Measurements from ENCODE around the gene RASGRF2. TPM values are rescaled to one million over a fixed set of nuclear protein-coding genes. Genes with fewer than 3 reads are reported as not detected.

Gene RASGRF2
- total RNA-seq, 4 donors from 2014 or later: 3.3 to 26.4 (median 12.3) TPM

DNA sequence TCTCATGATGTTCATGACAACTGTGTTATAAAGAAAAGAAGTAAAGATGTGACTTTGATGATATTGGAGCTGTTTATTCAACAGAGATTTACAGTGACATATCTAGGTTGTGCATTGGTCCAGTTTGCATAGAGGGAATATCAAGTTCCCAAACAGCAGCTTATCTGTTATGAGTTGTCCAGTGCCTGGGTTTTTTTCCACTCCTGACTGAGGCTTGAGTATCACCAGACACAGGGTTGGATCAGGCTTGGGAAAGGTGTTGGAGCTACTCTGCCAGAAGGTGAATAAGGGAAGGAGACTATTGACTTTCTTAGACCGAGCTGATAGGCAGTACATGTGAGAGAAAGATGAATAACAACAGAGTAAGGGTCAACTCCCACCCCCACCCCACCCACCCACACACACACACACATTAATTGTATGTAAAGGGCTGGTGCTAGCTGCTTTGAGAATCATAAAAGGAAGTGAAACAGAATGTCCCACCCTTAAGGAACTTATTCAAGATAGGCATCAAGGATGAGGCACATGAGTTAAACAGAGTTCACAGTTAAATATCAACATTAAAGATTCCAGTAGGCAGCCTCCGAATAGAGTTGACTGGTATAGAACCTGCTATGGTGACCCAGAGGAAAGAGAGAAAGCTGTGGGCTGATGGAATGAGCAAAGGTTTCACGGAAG is 33.0 kb upstream of the RASGRF2 start:
- Histone ChIP-seq H3K27me3 (no peaks in the 10 kb centered on the region), H3K27ac (no peak overlapping the region), H3K4me1 (no peaks in the 10 kb centered on the region), H3K36me3 (no peaks in the 10 kb centered on the region), H3K9me3 (no peaks in the 10 kb centered on the region), H3K4me3 (no peak overlapping the region)
- intact Hi-C loops (cut with DNase I; ENCODE audit: low total_unique reads): no loop called here
- no peak for TF ChIP-seq POLR2A (IDR thresholded peaks at IDR 0.05)
- TF ChIP-seq, protein P1, sequence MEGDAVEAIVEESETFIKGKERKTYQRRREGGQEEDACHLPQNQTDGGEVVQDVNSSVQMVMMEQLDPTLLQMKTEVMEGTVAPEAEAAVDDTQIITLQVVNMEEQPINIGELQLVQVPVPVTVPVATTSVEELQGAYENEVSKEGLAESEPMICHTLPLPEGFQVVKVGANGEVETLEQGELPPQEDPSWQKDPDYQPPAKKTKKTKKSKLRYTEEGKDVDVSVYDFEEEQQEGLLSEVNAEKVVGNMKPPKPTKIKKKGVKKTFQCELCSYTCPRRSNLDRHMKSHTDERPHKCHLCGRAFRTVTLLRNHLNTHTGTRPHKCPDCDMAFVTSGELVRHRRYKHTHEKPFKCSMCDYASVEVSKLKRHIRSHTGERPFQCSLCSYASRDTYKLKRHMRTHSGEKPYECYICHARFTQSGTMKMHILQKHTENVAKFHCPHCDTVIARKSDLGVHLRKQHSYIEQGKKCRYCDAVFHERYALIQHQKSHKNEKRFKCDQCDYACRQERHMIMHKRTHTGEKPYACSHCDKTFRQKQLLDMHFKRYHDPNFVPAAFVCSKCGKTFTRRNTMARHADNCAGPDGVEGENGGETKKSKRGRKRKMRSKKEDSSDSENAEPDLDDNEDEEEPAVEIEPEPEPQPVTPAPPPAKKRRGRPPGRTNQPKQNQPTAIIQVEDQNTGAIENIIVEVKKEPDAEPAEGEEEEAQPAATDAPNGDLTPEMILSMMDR (IDR thresholded peaks at IDR 0.05): no peak
- no peak for DNase-seq

DNA sequence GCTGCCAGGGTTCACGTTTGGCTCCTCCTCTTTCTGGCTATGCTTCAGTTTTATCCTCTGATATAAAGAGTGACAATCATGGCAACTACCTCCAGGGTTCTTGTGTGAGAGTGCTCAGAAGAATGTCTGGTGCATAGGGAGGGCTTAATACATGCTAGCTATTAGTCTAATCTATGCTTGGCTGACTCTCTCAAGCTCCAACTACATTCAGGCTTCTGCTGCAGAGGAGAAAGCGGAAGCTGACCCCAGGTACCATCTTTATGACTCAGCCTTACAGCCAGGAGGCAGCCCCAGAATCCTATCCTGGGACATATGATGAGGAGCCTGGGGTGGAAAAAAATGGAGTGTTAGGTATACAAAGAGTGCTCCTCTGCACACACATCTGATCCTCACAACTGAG is 32.1 kb upstream of the RASGRF2 start:
- Histone ChIP-seq H3K4me3 (no peak overlapping the region), H3K4me1 (no peaks in the 10 kb centered on the region), H3K27ac (no peak overlapping the region), H3K27me3 (no peaks in the 10 kb centered on the region), H3K36me3 (no peaks in the 10 kb centered on the region), H3K9me3 (no peaks in the 10 kb centered on the region)
- DNase-seq: no peak
- TF ChIP-seq, protein P1 (IDR thresholded peaks at IDR 0.05): no peak
- no peak for TF ChIP-seq POLR2A (IDR thresholded peaks at IDR 0.05)
- intact Hi-C loops (cut with DNase I; ENCODE audit: low total_unique reads): no loop called here

DNA sequence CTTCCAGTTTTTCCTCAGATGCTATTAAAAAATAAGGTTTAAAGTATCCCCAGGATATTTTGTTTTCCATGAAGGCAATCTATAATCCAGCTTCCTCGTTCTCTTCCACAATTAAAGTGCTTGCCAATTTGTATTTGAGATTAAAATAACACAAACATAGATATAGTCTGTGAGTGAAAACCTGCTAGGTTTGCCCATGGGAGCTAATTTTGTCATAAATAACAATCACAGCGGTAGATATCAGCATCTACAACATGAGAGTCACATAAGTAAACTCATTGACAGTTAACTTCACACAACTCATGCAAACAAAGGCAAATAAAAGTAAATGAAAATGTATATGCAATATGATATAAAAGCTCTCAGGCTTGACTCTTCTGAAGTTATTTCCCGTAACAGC is 29.2 kb upstream of the RASGRF2 start:
- DNase-seq: no peak
- H3K4me3 ChIP-seq: no peak overlapping the region
- no peak overlapping the region for H3K27ac ChIP-seq
- intact Hi-C loops (cut with DNase I; ENCODE audit: low total_unique reads): no loop called here
- no peaks in the 10 kb centered on the region for H3K27me3 ChIP-seq
- TF ChIP-seq, protein P1 (IDR thresholded peaks at IDR 0.05): no peak
- TF ChIP-seq POLR2A (IDR thresholded peaks at IDR 0.05): no peak
- H3K9me3 ChIP-seq: no peaks in the 10 kb centered on the region
- H3K36me3 ChIP-seq: no peaks in the 10 kb centered on the region
- no peaks in the 10 kb centered on the region for H3K4me1 ChIP-seq

DNA sequence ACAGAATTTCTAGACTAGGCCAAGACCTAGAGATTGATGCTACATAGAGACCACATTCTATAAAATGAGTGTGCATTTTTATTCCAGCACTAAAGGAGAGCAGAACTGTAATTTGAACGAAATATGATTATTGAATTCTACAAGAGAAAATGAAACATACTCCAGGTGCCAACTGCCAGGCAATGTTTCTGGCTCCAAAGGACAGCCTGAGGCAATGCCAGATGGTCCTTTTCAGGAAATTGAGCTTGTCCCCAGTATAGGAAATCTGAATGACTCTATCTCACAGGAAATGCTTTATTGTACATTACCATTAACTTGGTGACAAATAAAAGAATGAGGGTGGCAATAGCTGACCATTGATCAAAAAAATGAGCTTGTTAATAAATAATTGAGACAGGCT is 28.8 kb upstream of the RASGRF2 start:
- Histone ChIP-seq H3K4me1 (no peaks in the 10 kb centered on the region), H3K4me3 (no peak overlapping the region), H3K36me3 (no peaks in the 10 kb centered on the region), H3K27ac (no peak overlapping the region), H3K9me3 (no peaks in the 10 kb centered on the region), H3K27me3 (no peaks in the 10 kb centered on the region)
- DNase-seq: no peak
- intact Hi-C loops (cut with DNase I; ENCODE audit: low total_unique reads): no loop called here
- TF ChIP-seq, protein P1 (IDR thresholded peaks at IDR 0.05): no peak
- TF ChIP-seq POLR2A (IDR thresholded peaks at IDR 0.05): no peak

DNA sequence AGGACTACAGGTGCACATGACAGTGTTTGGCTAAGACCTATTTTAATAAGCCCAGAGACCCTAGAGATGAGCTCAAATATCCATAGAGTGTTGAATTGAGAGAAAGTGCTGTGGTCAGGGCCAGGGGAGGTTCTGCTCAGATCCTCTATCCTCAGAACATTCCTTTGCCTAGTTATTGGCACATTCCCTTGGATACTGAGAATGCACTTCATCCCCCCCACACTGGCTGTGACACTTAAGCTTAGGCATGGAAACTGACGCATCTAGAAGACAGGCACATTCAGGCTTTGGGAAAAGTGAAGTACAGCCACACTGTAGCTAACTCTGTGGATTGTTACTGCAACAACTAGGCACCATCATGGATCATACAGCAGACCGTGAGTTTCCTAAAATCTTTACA is 27.1 kb upstream of the RASGRF2 start:
- intact Hi-C loops (cut with DNase I; ENCODE audit: low total_unique reads): no loop called here
- no peak overlapping the region for H3K27ac ChIP-seq
- no peaks in the 10 kb centered on the region for H3K4me1 ChIP-seq
- H3K4me3 ChIP-seq: no peak overlapping the region
- H3K9me3 ChIP-seq: no peaks in the 10 kb centered on the region
- TF ChIP-seq, protein P1 (IDR thresholded peaks at IDR 0.05): no peak
- TF ChIP-seq POLR2A (IDR thresholded peaks at IDR 0.05): no peak
- no peaks in the 10 kb centered on the region for H3K27me3 ChIP-seq
- no peaks in the 10 kb centered on the region for H3K36me3 ChIP-seq
- no peak for DNase-seq

Measured in uterus (tissue), 4 donors.